Anterior cingulate cortex (tissue), 58 donors: ENCODE results near the gene GALNT2.

Experiments
- DNase-seq, 58 donors: peaks; one replicate each; lab custom pipeline; 2025; lab: John Stamatoyannopoulos, UW

GALNT2 gene

GRCh38 chr1:230141797-230142607 lies 75.0 kb downstream of the GALNT2 start:
- DNase-seq: no peak

- DNase-seq: peak in 1 of 58 donors; percentile 30
Observed at GRCh38 chr1:230142608-230143210, 75.7 kb downstream of the GALNT2 start.

- peak in 5 of 58 donors; percentile 30 to 66 (median 39) for DNase-seq
Observed at GRCh38 chr1:230143534-230143933, 76.5 kb downstream of the GALNT2 start.

GRCh38 chr1:230144010-230144614 lies 77.1 kb downstream of the GALNT2 start:
- DNase-seq: no peak

- DNase-seq: no peak
Observed at GRCh38 chr1:230144758-230145504, 77.9 kb downstream of the GALNT2 start.

- peak in 1 of 58 donors; percentile 52 for DNase-seq
Observed at GRCh38 chr1:230145505-230145899, 78.5 kb downstream of the GALNT2 start.

GRCh38 chr1:230145953-230146476 lies 79.0 kb downstream of the GALNT2 start:
- no peak for DNase-seq

- DNase-seq: no peak
Observed at GRCh38 chr1:230146709-230147108, 79.7 kb downstream of the GALNT2 start.

- no peak for DNase-seq
Observed at GRCh38 chr1:230147253-230148125, 80.5 kb downstream of the GALNT2 start.

- DNase-seq: no peak
Observed at GRCh38 chr1:230148126-230148652, 81.2 kb downstream of the GALNT2 start.

- no peak for DNase-seq
Observed at GRCh38 chr1:230148768-230149469, 81.9 kb downstream of the GALNT2 start.

- DNase-seq: no peak
Observed at GRCh38 chr1:230149751-230150584, 82.9 kb downstream of the GALNT2 start.

GRCh38 chr1:230150615-230151014 lies 83.6 kb downstream of the GALNT2 start:
- no peak for DNase-seq

- no peak for DNase-seq
Observed at GRCh38 chr1:230151924-230152468, 85.0 kb downstream of the GALNT2 start.

- DNase-seq: no peak
Observed at GRCh38 chr1:230152999-230153398, 86.0 kb downstream of the GALNT2 start.

GRCh38 chr1:230153641-230154296 lies 86.7 kb downstream of the GALNT2 start:
- peak in 21 of 58 donors; percentile 25 to 74 (median 43) for DNase-seq

- DNase-seq: no peak
Observed at GRCh38 chr1:230155021-230155420, 88.0 kb downstream of the GALNT2 start.
